ENCODE results near the gene COL11A2. TPM values are rescaled to one million over a fixed set of nuclear protein-coding genes. Genes with fewer than 3 reads are reported as not detected.

The COL11A2 gene
- total RNA-seq, 2 donors from 2014 or later = 1.9 to 3.4 TPM

DNA sequence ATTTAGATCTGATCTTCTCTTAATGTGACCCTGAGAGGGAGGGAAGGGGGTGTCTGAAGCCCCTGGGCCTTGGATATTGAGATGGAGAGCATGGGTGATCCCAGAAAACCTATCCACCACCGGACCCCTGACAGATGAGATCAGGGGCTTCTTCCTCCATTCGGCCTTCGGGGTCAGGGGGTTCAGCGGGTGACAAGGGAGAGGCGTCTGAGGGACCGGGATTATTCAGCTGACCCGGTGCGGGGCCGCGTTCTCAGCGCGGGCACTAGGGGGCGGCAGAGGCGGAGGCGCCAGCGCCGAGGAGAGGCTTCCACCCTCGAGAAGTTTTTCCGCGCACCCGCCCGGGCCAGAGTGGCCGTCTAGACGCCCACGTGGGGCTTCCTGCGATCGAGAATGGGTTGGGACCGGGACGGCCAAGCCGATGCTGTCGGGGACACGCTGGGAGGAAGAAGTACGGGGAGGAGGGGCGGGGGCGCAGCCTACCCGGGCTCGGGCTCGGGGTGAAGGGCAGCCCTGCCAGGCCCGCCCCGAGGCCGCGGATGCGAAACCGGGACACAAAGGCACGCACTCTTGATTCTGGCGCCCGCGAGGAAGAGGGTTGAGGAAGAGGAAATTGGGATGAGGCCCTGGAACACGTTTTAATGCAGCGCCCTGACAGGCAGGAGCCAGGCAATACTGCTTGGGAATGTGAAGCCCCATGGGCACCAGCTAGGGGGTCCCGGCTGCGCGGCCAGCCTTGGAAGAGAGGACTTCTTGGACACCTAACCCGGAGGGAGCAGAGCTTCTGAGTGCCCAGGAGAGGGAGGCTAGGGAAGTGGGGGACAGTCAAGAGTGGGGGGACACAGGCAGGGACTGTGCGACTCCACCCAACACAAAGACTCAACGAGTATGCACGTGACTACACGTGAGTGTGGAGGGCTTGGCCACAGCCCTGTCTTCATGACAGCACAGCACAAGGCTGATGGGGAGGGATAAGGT is 30.6 kb downstream of the COL11A2 start:
- no peaks in the 10 kb centered on the region for H3K27me3 ChIP-seq (replicated peaks; ENCODE audit: insufficient read depth)
- peaks cover 0 to 9% of the 10 kb centered on the region in 2 donors for H3K4me1 ChIP-seq (ENCODE audit: control insufficient read depth in 1 of 2, low read depth in 2 of 2)
- no peaks in the 10 kb centered on the region for H3K9me3 ChIP-seq
- H3K27ac ChIP-seq = peak overlapping the region; percentile 22 to 50
- DNase-seq (ENCODE audit: low spot score) (peak; percentile 38), ATAC-seq (ENCODE audit: insufficient number of reproducible peaks, low FRiP score, low read depth) (peak; percentile 70)
- H3K36me3 ChIP-seq = no peaks in the 10 kb centered on the region
- H3K4me3 ChIP-seq = peak overlapping the region; percentile 75
- TF ChIP-seq, protein P1, sequence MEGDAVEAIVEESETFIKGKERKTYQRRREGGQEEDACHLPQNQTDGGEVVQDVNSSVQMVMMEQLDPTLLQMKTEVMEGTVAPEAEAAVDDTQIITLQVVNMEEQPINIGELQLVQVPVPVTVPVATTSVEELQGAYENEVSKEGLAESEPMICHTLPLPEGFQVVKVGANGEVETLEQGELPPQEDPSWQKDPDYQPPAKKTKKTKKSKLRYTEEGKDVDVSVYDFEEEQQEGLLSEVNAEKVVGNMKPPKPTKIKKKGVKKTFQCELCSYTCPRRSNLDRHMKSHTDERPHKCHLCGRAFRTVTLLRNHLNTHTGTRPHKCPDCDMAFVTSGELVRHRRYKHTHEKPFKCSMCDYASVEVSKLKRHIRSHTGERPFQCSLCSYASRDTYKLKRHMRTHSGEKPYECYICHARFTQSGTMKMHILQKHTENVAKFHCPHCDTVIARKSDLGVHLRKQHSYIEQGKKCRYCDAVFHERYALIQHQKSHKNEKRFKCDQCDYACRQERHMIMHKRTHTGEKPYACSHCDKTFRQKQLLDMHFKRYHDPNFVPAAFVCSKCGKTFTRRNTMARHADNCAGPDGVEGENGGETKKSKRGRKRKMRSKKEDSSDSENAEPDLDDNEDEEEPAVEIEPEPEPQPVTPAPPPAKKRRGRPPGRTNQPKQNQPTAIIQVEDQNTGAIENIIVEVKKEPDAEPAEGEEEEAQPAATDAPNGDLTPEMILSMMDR (IDR thresholded peaks at IDR 0.05) = peak; percentile 96

DNA sequence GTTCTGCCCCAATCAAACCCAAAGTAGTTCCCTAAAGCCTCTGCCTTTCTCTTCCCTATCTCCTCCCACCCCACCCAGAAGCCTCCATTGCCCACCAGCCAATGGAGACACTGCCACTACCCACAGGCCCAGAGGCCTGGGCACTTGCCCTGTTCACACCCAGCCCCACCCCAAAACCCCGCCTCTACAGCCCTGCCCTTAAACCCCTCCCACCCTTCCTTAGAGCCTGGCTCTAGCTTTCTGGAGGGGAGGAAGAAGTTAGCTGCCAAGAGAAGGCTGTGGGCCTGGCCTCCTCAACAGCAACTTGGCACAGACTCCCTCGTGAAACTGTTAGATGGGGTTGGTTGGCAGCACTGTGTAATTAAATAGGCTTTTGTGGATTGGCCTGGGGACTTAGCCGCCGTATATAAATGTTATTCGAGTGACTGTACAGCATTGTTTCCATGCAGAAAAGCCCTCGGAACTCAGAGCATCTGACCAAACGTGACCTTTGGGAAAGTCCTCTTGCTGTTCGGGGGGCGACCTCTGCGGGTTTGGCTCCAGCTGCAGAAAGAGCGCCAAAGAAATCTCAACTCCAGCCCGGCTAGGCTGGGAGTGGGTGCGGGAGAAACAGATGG is 31.4 kb downstream of the COL11A2 start:
- DNase-seq (ENCODE audit: low spot score) = no peak
- TF ChIP-seq, protein P1 (IDR thresholded peaks at IDR 0.05) = no peak
- peak; percentile 76 for ATAC-seq (ENCODE audit: insufficient number of reproducible peaks, low FRiP score, low read depth)
- Histone ChIP-seq H3K4me3 (peak overlapping the region; percentile 75), H3K36me3 (no peaks in the 10 kb centered on the region), H3K27me3 (replicated peaks; ENCODE audit: insufficient read depth) (no peaks in the 10 kb centered on the region), H3K9me3 (no peaks in the 10 kb centered on the region), H3K27ac (peak overlapping the region; percentile 22 to 50), H3K4me1 (ENCODE audit: control insufficient read depth in 1 of 2, low read depth in 2 of 2) (peaks cover 0 to 9% of the 10 kb centered on the region in 2 donors)

DNA sequence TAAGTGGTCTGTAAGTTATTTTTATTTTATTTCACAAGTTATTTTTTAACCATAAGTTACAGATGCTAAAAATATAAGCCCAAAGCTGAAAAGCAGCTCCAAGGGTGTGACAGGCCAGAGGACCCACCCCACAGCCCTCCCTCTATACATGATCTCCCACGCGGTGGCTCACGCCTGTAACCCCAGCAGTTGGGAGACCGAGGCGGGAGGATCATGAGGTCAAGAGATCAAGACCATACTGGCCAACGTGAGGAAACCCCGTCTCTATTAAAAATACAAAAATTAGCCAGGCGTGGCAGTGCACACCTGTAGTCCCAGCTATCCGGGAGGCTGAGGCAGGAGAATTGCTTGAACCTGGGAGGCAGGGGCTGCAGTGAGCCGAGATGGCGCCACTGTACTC is 32.2 kb downstream of the COL11A2 start:
- H3K4me1 ChIP-seq (ENCODE audit: control insufficient read depth in 1 of 2, low read depth in 2 of 2) = peaks cover 0 to 9% of the 10 kb centered on the region in 2 donors
- H3K27me3 ChIP-seq (replicated peaks; ENCODE audit: insufficient read depth) = no peaks in the 10 kb centered on the region
- no peak for DNase-seq (ENCODE audit: low spot score)
- no peaks in the 10 kb centered on the region for H3K9me3 ChIP-seq
- no peaks in the 10 kb centered on the region for H3K36me3 ChIP-seq
- TF ChIP-seq, protein P1 (IDR thresholded peaks at IDR 0.05) = no peak
- peak overlapping the region in 1 of 2 donors; percentile 22 for H3K27ac ChIP-seq
- H3K4me3 ChIP-seq = no peak overlapping the region
- ATAC-seq (ENCODE audit: insufficient number of reproducible peaks, low FRiP score, low read depth) = no peak

DNA sequence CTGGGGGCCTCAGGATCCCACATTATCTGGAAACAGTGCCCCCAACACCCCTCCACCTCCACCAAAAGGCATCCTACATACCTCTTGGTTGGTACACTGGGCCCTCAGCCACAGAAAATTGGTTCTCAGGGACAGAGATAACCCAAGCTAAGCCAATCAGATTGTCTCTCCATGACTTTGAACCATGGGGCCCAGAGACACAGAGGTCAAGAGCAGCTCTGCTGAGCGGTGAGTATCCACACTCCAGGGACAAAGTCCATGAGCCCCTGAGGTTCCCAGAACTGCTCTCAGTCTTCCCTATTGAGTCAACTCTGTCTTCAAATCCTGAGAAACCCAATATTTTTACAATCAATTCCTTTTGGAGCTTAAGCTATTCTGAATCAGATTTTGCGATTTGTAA is 35.3 kb downstream of the COL11A2 start:
- Histone ChIP-seq H3K4me1 (ENCODE audit: control insufficient read depth in 1 of 2, low read depth in 2 of 2) (peaks cover 0 to 9% of the 10 kb centered on the region in 2 donors), H3K36me3 (no peaks in the 10 kb centered on the region), H3K27ac (no peak overlapping the region), H3K9me3 (peaks cover 4% of the 10 kb centered on the region), H3K4me3 (no peak overlapping the region), H3K27me3 (replicated peaks; ENCODE audit: insufficient read depth) (no peaks in the 10 kb centered on the region)
- TF ChIP-seq, protein P1 (IDR thresholded peaks at IDR 0.05) = no peak
- DNase-seq (ENCODE audit: low spot score) (no peak), ATAC-seq (ENCODE audit: insufficient number of reproducible peaks, low FRiP score, low read depth) (no peak)

DNA sequence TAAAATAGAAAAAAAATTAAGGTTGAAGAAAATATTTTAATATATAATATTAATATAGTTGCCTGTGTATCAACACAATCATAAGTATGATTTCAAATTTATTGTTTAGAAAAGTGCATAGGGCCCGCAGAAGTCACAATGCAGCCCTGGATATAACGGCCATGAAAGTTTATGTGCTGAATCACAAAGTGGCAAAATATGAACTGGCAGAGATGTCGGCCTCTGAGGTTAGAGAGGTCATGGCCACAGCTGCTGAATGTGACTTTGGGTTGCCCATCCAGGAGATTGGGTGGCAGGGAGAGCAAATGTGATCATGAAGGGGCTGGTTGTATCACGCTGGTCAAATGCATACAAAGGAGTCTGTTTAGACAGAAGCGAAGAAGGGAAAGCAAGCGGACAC is 35.7 kb downstream of the COL11A2 start:
- H3K4me1 ChIP-seq (ENCODE audit: control insufficient read depth in 1 of 2, low read depth in 2 of 2) = peaks cover 0 to 9% of the 10 kb centered on the region in 2 donors
- TF ChIP-seq, protein P1 (IDR thresholded peaks at IDR 0.05) = no peak
- no peak overlapping the region for H3K27ac ChIP-seq
- DNase-seq (ENCODE audit: low spot score) (no peak), ATAC-seq (ENCODE audit: insufficient number of reproducible peaks, low FRiP score, low read depth) (no peak)
- H3K4me3 ChIP-seq = no peak overlapping the region
- no peaks in the 10 kb centered on the region for H3K36me3 ChIP-seq
- no peaks in the 10 kb centered on the region for H3K27me3 ChIP-seq (replicated peaks; ENCODE audit: insufficient read depth)
- H3K9me3 ChIP-seq = peaks cover 4% of the 10 kb centered on the region
